Spleen (tissue), 7 donors: ENCODE results near the gene ADAMTS1.

Experiments used
- POLR2A ChIP-seq, 3 donors: fragments of 450-650 bp; IDR thresholded peaks; one replicate each; pipeline ENCODE4 v1.5.1; 2017; ENCODE audit warnings: antibody characterized with exemption in 3 of 3, mild to moderate bottlenecking in 1 of 3
- TF ChIP-seq, protein P1 (sequence below), 11 experiments: fragments of 200-600 bp in 7 of 11; fragments of 450-650 bp in 4 of 11; sonication (generic) in 4 of 11; IDR thresholded peaks in 8 of 11; conservative IDR thresholded peaks in 3 of 11; 1 replicate in 7 of 11; 2 replicates in 4 of 11; pipeline versions ENCODE4 v1.4.0 to v1.8.0; 2016 to 2021; ENCODE audit warnings: antibody characterized with exemption in 11 of 11, inconsistent platforms in 4 of 11, mild to moderate bottlenecking in 1 of 11
- donor health status: DM: no; HTN: no; CAD: no; lungs with moderate emphysema.
- donor health status: DM: no; HTN: no; CAD: no.
- donor health status: DM: no; HTN: no; CAD: no.

GRCh38 chr21:26819740-26820324, 25.4 kb downstream of the ADAMTS1 start:
- TF ChIP-seq POLR2A (IDR thresholded peaks at IDR 0.05) = no peak
- TF ChIP-seq, protein P1, sequence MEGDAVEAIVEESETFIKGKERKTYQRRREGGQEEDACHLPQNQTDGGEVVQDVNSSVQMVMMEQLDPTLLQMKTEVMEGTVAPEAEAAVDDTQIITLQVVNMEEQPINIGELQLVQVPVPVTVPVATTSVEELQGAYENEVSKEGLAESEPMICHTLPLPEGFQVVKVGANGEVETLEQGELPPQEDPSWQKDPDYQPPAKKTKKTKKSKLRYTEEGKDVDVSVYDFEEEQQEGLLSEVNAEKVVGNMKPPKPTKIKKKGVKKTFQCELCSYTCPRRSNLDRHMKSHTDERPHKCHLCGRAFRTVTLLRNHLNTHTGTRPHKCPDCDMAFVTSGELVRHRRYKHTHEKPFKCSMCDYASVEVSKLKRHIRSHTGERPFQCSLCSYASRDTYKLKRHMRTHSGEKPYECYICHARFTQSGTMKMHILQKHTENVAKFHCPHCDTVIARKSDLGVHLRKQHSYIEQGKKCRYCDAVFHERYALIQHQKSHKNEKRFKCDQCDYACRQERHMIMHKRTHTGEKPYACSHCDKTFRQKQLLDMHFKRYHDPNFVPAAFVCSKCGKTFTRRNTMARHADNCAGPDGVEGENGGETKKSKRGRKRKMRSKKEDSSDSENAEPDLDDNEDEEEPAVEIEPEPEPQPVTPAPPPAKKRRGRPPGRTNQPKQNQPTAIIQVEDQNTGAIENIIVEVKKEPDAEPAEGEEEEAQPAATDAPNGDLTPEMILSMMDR (IDR thresholded peaks at IDR 0.05 in 8 of 11, conservative IDR thresholded peaks at IDR 0.05 in 3 of 11) = no peak
